NOMO-1 (cell line): ENCODE measurements around the gene PROS1.
"Not testable (repeated sequence)": the region's sequence is repeated elsewhere in the genome, so short reads cannot be mapped to it uniquely, and the experiment has no call there.

Experiments used
- DNase-seq, 2 experiments: peaks; one replicate each; lab custom pipeline; 2025; ENCODE audit not compliant: unreplicated experiment in 2 of 2; lab: John Stamatoyannopoulos, UW

PROS1 gene

DNA sequence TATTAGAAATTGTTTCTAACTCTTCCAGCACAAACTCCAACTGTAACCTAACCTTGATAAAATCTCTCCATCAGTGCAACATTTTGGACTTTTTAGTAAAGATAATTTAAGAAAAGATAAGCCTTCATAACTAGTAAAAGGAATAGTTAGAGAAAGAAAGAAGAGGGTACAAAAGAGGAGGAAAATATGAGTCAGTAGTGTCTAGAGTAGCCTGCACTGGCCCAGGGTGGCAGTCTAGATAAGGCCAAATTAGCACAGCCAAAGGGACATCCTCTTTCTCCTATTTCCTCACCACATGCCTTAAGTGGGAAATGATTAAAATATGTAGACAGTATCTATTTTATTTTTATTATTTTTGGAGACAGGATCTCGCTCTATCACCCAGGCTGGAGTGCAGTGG is 3.7 kb downstream of the PROS1 start:
- DNase-seq, result no peak

GRCh38 chr3:93969443-93969842 is 4.3 kb downstream of the PROS1 start:
- DNase-seq, result no peak

GRCh38 chr3:93965106-93965505 is 8.6 kb downstream of the PROS1 start:
- not testable (repeated sequence) for DNase-seq

GRCh38 chr3:93962798-93963197 is 10.9 kb downstream of the PROS1 start:
- no peak for DNase-seq

- no peak for DNase-seq
Observed at GRCh38 chr3:93961489-93961888, 12.2 kb downstream of the PROS1 start.

DNA sequence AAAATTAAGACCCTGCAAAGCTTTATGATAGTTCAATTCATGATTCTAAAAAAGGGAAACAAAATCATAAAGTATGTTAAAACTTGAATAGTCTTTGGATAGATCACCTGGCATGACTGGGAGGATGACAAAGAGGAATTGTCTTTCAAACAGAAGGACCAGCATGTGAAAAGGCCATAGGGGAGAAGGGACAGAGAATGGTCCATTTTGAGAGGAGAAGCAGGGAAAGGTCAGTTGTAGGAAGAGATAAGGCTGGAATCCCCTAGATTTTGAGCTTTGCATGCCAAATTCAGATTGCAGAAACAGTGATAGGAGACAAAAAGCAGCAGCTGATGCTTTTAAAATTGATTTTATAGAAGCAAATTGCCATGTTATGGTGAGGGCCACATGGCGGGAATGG is 12.7 kb downstream of the PROS1 start:
- no peak for DNase-seq

DNA sequence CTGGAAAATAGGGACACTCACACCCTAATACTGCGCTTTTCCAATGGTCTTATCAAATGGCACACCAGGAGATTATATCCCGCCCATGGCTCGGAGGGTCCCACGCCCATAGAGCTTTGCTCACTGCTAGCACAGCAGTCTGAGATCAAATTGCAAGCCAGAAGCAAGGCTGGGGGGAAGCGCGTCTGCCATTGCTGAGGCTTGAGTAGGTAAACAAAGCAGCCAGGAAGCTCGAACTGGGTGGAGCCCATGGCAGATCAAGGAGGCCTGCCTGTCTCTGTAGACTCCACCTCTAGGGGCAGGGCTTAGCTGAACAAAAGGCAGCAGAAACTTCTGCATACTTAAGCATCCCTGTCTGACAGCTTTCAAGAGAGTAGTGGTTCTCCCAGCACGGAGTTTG is 23.7 kb downstream of the PROS1 start:
- not testable (repeated sequence) for DNase-seq

- not testable (repeated sequence) for DNase-seq
Observed at GRCh38 chr3:93937485-93937884, 36.2 kb downstream of the PROS1 start.

DNA sequence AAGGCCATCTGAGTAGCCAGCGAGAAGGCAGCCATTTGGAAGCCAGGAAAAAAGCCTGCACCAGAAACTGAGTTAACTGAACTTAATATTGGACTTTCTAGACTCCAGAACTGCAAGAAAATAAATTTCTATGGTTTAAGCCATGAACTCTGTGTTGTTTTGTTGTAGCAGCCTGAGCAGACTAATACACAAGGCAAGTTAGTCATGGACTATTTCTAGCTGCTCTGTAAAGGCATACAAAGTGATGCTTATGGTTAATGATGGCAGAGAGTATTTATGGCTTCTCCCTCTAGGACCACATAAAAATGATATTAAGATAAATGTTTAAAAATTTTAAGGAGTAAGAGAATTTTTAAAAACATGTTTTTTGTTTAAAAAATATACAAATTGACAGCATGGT is 37.1 kb downstream of the PROS1 start:
- no peak for DNase-seq

- no peak for DNase-seq
Observed at GRCh38 chr3:93934366-93935046, 39.2 kb downstream of the PROS1 start.

- DNase-seq, result no peak
Observed at GRCh38 chr3:93931597-93932229, 42.0 kb downstream of the PROS1 start.

DNA sequence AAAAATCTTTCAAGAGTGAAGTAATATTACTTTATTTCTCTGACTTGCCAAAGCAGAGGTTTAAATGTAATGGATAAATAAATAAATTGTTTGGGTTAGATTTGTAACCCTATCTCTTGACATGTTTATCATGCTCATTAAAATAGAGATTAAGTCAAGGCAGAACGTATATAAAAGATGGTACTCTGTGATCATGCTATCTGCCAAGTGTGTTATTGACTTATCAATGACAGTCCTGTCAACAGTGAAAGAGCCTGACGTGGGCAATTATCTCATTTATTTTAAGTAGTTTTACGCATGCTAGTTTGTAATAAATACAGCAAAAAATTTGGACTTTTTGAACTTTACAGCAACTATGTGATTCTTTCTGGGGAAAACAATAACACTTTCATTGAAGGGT is 43.7 kb downstream of the PROS1 start:
- DNase-seq, result no peak

DNA sequence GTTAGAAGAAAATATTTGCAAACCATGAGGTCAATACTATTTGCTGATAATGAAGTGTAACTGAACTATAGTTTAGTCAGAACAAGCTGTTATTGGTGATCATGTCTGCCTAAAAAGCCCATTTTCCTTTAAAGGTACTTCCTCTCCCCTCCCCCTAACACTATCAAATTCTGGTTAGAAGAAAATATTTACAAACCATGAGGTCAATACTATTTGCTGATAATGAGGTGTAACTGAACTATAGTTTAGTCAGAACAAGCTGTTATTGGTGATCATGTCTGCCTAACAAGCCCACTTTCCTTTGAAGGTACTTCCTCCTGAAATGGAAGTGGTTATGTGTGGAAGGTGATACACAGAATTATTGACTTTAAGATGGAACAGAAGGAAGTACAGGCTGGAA is 46.9 kb downstream of the PROS1 start:
- DNase-seq, result no peak

DNA sequence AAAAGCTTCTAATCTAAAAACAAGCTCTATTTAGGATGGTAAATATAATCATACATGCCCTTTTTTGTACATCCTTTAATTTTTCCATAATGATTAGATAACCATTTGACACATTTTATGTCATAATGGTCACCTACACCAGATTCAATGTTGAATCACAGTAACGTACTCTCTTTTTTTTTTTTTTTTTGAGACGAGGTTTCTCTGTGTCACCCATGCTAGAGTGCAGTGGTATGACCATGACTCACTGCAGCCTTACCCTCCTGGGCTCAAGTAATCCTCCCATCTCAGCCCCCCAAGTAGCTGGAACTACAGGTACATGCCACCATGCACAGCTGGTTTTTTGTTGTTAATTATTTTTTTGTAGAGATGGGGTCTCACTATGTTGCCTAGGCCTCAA is 49.2 kb downstream of the PROS1 start:
- DNase-seq, result no peak

DNA sequence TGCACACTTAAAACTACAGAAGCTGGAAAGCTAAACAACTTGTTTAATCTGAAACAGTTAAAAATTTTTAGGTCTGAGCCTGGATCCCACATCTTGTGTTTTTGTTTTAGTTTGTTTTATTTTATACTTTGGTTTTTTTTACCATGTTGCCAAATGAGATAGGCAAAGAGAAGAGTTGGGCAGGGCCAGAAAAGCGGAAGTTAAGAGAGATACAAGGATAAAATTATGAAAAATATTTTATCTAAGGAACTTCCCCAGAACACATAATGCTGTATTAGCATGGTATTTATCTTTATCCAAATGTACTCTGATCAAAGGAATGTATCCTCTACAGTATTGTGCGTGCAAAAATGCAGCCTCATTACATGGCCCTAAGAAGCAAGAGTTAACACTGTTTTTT is 50.7 kb downstream of the PROS1 start:
- DNase-seq, result no peak

DNA sequence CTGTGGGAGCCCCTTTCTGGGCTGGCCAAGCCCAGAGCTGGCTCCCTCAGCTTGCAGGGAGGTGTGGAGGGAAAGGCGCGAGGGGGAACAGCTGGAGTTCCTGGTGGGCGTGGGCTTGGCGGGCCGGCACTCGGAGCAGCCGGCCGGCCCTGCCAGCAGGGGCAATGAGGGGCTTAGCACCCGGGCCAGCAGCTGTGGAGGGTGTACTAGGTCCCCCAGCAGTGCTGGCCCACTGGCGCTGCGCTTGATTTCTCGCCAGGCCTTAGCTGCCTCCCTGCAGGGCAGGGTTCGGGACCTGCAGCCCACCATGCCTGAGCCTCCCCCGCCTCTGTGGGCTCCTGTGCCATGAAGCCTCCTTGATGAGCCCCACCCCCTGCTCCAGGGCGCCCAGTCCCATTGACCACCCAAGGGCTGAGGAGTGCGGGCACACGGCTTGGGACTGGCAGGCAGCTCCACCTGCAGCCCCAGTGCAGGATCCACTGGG is 56.1 kb downstream of the PROS1 start:
- DNase-seq, result not testable (repeated sequence)

DNA sequence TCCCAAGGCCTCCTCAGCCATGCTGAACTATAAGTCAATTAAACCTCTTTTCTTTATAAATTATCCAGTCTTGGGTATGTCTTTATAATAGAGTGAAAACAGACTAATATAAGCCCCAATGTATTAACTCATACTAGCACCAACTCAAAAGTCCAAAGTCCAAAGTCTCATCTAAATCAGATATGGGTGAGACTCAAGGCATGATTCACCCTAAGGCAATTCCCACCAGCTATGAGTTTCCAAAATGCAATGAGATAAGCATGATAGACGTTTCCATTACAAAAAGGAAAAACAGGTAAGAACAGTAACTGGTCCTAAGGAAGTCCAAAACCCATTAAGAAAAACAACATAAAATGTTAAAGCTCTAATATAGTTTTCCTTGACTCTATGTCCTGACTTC is 60.1 kb downstream of the PROS1 start:
- not testable (repeated sequence) for DNase-seq

- DNase-seq, result no peak
Observed at GRCh38 chr3:93911206-93911605, 62.5 kb downstream of the PROS1 start.

DNA sequence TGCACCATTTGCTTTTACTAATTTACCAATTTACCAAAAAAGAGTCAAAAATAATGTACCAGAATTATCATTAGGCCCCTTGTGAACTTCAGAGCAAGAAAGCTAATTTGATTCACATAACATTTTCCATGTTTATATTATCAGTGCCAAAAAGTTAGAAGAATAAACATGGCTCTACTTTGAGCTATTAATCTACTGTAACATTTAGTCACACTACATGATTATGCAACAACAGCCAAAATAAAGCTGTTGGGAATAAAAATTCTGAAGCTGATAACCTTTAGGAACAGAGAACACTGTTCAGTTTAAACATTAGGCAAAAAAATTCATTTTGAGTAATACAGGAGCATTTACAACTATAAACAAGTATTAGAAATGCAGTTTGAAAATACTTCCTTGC is 63.6 kb downstream of the PROS1 start:
- DNase-seq, result no peak

DNA sequence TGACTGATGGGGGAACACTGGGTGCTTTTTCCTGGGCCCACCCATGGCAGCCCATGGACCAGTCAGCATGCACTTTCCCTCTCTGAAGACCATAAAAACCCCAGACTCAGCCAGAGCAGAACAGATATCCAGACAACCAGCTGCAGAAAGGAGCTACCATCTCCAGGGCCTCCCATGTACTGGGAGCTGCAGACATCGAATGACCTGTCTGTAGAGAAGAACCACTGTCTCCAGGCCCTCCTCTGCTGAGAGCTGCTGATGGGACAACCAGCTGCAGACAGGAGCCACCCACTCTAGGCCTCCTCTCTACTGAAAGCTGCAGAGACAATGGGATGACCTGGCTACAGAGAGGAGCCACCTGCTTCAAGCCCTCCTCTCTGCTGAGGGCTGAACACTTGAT is 66.6 kb downstream of the PROS1 start:
- no peak for DNase-seq

- DNase-seq, result no peak
Observed at GRCh38 chr3:93906245-93906644, 67.5 kb downstream of the PROS1 start.

DNA sequence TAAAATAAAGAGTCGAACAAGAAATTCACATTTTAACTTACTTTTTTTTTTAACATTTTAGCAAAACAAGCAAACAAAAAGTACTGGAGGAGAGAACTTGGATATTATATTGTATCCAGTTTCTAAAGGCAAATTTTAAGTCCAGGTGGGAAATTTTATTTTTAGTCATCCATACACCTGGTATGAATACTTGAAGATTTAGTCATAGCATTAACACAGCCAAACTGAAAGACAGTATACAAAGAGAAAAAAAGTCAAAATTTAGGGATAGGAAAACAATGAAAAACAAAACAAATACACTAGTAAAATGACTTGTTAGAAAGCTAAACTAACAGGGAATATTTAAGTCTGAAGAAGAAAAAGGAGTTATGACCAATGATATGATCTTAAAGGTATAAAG is 69.1 kb downstream of the PROS1 start:
- no peak for DNase-seq
